ENCODE data around the gene SRPK3. TPM values are rescaled to one million over a fixed set of nuclear protein-coding genes. Genes with fewer than 3 reads are reported as not detected.

The SRPK3 gene
- total and polyA plus RNA-seq, 2 donors (not counting 1 experiment from before 2014, with no cell fraction given): not detected

DNA sequence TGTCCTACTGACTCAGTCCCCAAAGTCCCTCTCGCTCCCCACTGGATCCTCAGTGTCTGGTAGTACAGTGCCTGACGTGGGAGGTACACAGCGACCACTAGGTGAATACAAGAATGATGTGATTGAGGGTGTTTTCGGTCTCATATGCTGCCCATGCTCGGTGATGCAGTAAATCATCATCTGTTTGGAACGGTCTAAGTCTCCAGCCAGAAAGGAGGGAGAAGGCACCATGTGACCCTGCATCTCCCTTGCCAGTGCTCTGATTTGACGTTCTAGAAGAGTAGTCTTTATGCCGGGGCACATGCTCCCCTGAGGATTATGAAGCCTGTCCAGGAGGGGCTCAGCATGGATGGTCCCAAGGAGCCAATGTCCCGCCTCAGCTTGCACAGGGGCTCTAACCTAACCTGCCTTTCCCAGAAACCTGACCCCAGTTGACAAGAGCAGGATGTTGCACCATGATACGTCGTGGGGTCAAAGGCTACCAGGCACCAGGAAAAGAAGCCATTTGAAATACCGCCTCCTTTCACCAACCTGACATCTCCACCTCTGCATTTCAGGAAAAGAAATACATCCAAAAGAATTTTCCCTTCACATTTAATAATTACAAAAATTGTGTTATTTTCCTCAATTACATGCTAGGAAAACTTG, 30.6 kb upstream of the SRPK3 start:
- Histone ChIP-seq H3K4me3 (ENCODE audit: control extremely low read depth in 1 of 5, extremely low read depth in 1 of 5, insufficient read depth in 1 of 5, low read depth in 2 of 5, low read length in 4 of 5) (no peak overlapping the region), H3K4me1 (ENCODE audit: control insufficient read depth in 2 of 2, insufficient read depth in 2 of 2, low read length in 2 of 2) (peaks cover 5 to 12% of the 10 kb centered on the region in 2 donors), H3K36me3 (replicated peaks in 1 of 2; ENCODE audit: control extremely low read depth in 1 of 2, control insufficient read depth in 1 of 2, extremely low read depth in 1 of 2, insufficient read depth in 2 of 2, low read length in 1 of 2) (no peaks in the 10 kb centered on the region), H3K27me3 (replicated peaks in 1 of 4; ENCODE audit: control extremely low read depth in 1 of 4, control insufficient read depth in 3 of 4, insufficient read depth in 4 of 4, low read length in 3 of 4) (no peaks in the 10 kb centered on the region), H3K9me3 (ENCODE audit: control extremely low read depth in 1 of 3, control insufficient read depth in 2 of 3, insufficient read depth in 1 of 3, low read length in 2 of 3) (no peaks in the 10 kb centered on the region), H3K9ac (ENCODE audit: low read length) (no peak overlapping the region), H2AFZ (ENCODE audit: insufficient read depth, low read depth, low read length, poor library complexity, severe bottlenecking) (no peak overlapping the region), H3K27ac (ENCODE audit: low read length in 2 of 2) (no peak overlapping the region), H3K4me2 (replicated peaks; ENCODE audit: low read depth, low read length, poor library complexity, severe bottlenecking) (no peak overlapping the region), H3K79me2 (ENCODE audit: control insufficient read depth, insufficient read depth, low read length) (no peaks in the 10 kb centered on the region), H4K20me1 (ENCODE audit: control insufficient read depth, insufficient read depth, low read length, poor library complexity, severe bottlenecking) (no peaks in the 10 kb centered on the region)
- no peak for DNase-seq
- ATAC-seq (ENCODE audit: low read depth): no peak
- no peak for TF ChIP-seq EZH2 (IDR thresholded peaks at IDR 0.05; ENCODE audit: borderline replicate concordance, insufficient read depth, low read depth, low read length, poor library complexity, severe bottlenecking)
- TF ChIP-seq, protein P1, sequence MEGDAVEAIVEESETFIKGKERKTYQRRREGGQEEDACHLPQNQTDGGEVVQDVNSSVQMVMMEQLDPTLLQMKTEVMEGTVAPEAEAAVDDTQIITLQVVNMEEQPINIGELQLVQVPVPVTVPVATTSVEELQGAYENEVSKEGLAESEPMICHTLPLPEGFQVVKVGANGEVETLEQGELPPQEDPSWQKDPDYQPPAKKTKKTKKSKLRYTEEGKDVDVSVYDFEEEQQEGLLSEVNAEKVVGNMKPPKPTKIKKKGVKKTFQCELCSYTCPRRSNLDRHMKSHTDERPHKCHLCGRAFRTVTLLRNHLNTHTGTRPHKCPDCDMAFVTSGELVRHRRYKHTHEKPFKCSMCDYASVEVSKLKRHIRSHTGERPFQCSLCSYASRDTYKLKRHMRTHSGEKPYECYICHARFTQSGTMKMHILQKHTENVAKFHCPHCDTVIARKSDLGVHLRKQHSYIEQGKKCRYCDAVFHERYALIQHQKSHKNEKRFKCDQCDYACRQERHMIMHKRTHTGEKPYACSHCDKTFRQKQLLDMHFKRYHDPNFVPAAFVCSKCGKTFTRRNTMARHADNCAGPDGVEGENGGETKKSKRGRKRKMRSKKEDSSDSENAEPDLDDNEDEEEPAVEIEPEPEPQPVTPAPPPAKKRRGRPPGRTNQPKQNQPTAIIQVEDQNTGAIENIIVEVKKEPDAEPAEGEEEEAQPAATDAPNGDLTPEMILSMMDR (IDR thresholded peaks at IDR 0.05): no peak
- intact Hi-C loops (cut with micrococcal nuclease): no loop called here
- Mint-ChIP-seq H3K4me1 (peaks cover 17% of the 10 kb centered on the region), H3K4me3 (no peak overlapping the region), H3K27ac (no peak overlapping the region), H3K27me3 (no peaks in the 10 kb centered on the region), H3K9me3 (ENCODE audit: insufficient read depth) (no peaks in the 10 kb centered on the region)
- CTCF ChIA-PET: no interaction called here
- WGBS (ENCODE audit: insufficient coverage): 70% methylated on average over 4 of the region's 12 CpGs
- POLR2A ChIA-PET: no interaction called here

DNA sequence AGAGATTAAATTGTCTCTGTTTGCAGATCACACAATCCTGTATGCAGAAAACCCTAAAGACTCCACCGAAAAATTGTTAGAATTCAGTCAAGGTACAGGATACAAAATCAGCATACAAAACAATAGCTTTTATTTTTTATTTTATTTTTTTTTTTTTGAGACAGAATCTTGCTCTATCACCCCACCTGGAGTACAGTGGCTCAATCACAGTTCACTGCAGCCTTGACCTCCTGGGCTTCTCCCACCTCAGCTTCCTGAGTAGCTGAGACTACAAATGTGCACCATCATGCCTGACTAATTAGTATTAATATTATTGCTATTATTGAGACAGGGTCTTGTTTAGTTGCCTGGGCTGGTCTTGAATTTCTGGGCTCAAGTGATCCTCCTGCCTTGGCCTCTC, 25.7 kb upstream of the SRPK3 start:
- Mint-ChIP-seq H3K4me1 (peaks cover 18% of the 10 kb centered on the region), H3K9me3 (ENCODE audit: insufficient read depth) (no peaks in the 10 kb centered on the region), H3K4me3 (no peak overlapping the region), H3K27ac (no peak overlapping the region), H3K27me3 (no peaks in the 10 kb centered on the region)
- H3K4me1 ChIP-seq (ENCODE audit: control insufficient read depth in 2 of 2, insufficient read depth in 2 of 2, low read length in 2 of 2): peaks cover 9 to 26% of the 10 kb centered on the region in 2 donors
- no peaks in the 10 kb centered on the region for H3K9me3 ChIP-seq (ENCODE audit: control extremely low read depth in 1 of 3, control insufficient read depth in 2 of 3, insufficient read depth in 1 of 3, low read length in 2 of 3)
- TF ChIP-seq, protein P1 (IDR thresholded peaks at IDR 0.05): no peak
- no peak for TF ChIP-seq EZH2 (IDR thresholded peaks at IDR 0.05; ENCODE audit: borderline replicate concordance, insufficient read depth, low read depth, low read length, poor library complexity, severe bottlenecking)
- H3K27ac ChIP-seq (ENCODE audit: low read length in 2 of 2): no peak overlapping the region
- DNase-seq: no peak
- ChIA-PET CTCF (interaction anchor here (0.6 to 1.6 kb wide), 6 partner anchors 11 to 1225 kb away, joined by 3 to 5 read pairs (median 4); partner anchors contain the start of gene SLC6A8), POLR2A (no interaction called here)
- no peaks in the 10 kb centered on the region for H3K36me3 ChIP-seq (replicated peaks in 1 of 2; ENCODE audit: control extremely low read depth in 1 of 2, control insufficient read depth in 1 of 2, extremely low read depth in 1 of 2, insufficient read depth in 2 of 2, low read length in 1 of 2)
- H2AFZ ChIP-seq (ENCODE audit: insufficient read depth, low read depth, low read length, poor library complexity, severe bottlenecking): no peak overlapping the region
- intact Hi-C loops (cut with micrococcal nuclease): no loop called here
- H3K79me2 ChIP-seq (ENCODE audit: control insufficient read depth, insufficient read depth, low read length): no peaks in the 10 kb centered on the region
- H3K4me3 ChIP-seq (ENCODE audit: control extremely low read depth in 1 of 5, extremely low read depth in 1 of 5, insufficient read depth in 1 of 5, low read depth in 2 of 5, low read length in 4 of 5): no peak overlapping the region
- H3K9ac ChIP-seq (ENCODE audit: low read length): no peak overlapping the region
- ATAC-seq (ENCODE audit: low read depth): no peak
- no peaks in the 10 kb centered on the region for H3K27me3 ChIP-seq (replicated peaks in 1 of 4; ENCODE audit: control extremely low read depth in 1 of 4, control insufficient read depth in 3 of 4, insufficient read depth in 4 of 4, low read length in 3 of 4)
- no CpG with 5 or more reads among the region's 1 CpG for WGBS (ENCODE audit: insufficient coverage)
- no peaks in the 10 kb centered on the region for H4K20me1 ChIP-seq (ENCODE audit: control insufficient read depth, insufficient read depth, low read length, poor library complexity, severe bottlenecking)
- H3K4me2 ChIP-seq (replicated peaks; ENCODE audit: low read depth, low read length, poor library complexity, severe bottlenecking): no peak overlapping the region

Measured in B cell (primary cell).